Activated T-cell treated with anti-CD3 and anti-CD28 coated beads for 48 hours (primary cell): Measurements from ENCODE around the gene RNF220.
"Not testable (repeated sequence)": the region's sequence is repeated elsewhere in the genome, so short reads cannot be mapped to it uniquely, and the experiment has no call there.

ENCODE experiments used
- DNase-seq: peaks from one replicate; pipeline ENCODE4 v3.0.0-alpha.2; 2020; ENCODE audit warnings: low read depth

RNF220 gene

DNA sequence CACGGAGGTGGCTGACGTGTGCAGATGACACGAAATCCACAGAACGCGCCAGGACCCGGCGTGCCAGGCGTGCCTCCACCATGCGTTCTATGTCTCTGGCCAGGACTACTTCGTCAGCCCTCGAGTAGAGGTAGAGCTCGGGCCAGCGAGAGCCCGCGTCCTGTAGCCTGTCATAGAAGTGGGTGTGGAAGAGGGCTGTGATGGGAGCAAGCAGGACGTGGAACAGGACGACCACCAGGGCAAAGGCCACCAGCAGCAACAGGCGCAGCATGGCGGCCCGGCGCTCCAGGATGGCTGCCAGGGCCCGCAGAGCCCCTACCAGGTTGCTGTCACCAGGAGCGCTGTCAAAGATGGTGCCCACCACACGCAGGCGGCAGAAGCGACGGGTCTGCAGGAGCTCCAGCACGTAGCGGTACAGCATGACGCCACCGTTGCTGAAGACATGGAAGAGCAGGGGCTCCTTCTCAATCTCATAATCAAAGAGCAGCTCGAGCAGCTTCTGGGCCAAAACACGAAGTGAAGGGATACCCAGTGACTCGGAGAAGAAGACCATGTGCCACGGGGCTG, 249.6 kb downstream of the RNF220 start:
- no peak for DNase-seq

DNA sequence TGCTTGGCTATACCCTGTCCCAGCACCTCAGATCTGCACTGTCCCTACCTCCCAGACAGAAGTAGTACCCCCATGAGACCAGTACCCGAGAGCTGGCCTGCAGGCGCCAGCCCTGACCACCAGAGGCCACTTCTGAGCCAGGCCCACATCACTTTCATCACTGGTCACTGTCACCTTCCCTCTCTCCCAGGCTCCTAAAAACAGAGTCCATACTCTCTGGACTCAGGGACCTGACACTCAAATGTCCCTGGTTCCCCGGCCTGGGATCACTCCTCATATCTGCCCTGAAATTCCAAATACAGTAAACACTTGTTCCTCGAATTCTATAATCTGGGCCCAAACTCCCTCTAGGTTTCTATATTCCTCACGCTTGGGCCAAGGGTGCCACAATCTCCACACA, 250.6 kb downstream of the RNF220 start:
- DNase-seq, result no peak

DNA sequence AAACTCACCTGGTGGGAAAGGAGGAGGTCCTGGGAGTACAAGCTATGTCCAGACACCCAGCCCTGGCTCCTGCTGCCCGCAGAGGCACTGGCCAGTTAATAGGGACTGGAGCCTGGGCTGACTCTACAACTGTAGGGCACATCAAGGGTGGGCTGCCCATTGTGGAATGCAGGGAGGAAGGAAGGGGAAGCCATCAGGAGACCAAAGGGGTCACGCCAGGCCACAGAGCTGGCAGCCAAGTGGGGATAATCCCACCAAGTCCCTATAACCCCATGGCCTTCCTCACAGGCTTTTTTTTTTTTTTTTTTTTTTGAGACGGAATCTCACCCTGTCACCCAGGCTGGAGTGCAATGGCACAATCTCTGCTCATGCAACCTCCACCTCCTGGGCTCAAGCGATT, 254.5 kb downstream of the RNF220 start:
- DNase-seq, result no peak

DNA sequence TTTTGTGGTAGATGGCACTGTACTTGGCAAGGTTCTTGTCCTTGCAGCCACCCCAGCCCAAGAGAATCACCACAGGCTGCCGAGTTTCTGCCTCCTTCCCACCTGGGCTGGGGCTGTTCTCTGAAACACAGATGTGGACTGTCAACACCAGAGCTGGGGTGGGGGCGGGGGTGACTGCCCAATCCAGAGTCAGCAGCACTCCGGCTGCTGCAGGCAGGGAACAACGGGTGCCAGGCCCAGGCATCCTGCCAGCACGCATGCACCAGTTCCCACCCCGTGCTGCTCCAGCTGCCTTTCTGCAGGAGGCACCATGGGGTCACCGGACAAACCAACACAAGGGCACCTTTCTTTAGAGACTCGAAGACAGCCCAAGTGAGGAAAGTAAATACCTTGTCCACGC, 255.1 kb downstream of the RNF220 start:
- DNase-seq, result no peak

DNA sequence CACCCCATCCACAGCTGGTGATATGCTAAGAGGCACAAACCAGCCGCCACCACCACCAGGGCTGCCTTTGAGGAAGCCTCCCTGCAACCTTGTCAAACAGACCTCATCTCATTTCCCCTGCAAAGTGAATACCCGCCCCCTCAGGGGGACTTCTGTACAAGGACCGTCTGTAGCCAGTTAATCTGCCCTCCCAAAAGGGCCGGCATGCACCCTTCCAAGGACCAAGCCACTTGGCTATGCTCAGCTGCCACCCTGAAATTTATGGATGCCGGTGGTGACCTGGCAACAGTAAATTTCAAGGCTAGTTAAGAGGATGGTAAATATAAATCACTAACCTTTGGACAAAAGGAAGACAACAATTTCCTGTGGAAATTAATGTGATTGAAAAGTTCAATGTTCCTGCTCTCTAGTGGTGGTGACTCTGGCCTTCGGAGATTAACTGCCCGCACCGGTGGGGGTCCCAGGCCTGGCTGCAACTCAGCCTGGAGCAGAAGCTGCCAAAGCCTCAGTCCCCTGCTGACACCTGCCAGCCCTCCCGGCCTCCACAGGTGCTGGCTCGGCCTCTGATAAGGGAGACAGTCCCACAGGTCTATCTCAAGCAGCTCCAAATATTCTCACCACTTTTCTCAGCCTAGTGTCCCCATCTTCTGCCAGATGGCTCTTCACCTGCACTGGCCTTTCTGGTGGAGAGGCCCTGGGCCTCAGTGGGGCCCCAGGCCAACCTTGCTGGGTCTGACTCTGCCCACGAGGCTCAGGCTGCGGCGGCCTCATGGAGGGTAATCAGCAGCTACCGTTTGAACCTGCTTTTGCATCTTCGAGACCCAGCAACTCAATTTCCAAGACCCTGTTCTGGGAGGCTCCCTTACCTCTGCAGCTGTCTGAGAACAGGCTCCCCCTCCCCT, 257.0 kb downstream of the RNF220 start:
- no peak for DNase-seq

DNA sequence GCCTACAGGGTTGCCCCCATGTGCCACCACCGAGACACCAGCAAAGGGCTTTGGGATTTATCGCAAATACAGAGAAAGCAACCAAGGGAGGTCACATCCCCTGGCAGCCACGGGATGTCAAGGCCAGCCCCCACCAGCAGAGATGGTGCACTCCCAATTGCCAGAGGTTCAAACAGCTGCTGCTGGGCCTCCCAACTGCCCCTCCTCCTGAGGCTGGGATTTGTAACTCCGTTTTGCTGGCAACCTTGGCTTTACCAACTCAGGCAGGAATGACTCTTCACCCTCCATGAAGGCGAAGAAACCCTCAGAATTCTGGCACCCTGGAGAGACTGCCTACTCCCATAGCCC, 257.6 kb downstream of the RNF220 start:
- DNase-seq, result no peak

DNA sequence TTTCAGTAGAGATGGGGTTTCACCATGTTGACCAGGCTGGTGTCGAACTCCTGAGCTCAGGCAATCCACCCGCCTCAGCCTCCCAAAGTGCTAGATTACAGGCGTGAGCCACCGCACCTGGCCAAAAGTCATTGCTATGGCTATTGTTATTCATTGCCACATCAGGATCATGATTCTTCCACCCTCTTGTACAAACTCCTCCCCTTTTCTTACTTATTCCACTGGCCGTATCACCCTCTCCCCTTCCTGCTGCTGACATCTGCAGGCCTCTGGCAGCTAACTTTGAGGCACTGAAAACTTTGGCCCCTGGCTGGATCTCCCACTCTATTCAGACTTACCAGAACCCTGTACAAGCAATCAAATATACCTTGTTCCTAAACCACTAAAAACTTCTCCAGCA, 258.4 kb downstream of the RNF220 start:
- no peak for DNase-seq

DNA sequence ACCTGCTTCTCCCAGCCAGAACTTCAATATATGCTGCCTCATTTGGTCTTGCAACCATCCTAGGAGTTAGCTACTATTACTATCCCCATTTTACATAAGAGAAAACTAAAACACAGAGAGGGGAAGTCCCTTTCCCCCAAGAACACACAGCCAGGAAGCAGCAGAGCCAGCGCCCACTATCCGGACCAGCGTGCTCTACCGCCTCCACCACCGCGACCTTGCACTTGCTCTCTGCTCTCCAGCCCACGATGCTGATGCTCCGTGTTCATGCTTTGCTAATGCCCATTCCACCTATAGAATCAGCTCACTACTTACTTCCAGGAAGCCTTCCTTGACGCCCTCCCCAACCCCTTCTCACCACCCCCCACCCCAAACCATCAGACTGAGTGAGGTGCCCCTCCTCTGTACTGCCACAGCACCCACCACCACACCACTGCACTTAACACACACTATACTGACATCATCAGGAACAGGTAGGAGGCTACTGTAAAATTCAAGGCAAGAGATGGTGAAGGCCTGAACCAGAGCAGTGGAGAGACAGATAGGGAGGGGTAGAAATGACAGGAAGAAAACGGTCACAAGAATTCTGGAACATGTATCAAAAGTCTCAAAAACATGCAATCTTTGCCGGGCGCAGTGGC, 259.8 kb downstream of the RNF220 start:
- DNase-seq, result peak; percentile 24

DNA sequence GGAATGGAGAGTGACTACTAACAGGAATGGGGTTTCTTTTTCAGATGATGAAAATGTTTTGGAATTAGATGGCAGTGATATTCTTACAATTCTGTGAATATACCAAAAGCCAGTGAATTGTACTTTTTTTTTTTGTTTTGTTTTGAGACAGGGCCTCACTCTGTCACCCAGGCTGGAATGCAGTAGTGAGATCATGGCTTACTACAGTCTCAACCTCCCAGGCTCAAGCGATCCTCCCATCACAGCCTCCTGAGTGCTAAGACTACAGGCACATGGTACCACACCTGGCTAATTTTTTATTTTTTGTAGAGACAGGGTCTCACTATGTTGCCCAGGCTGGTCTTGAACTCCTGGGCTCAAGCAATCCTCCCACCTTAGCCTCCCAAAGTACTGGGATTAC, 261.7 kb downstream of the RNF220 start:
- not testable (repeated sequence) for DNase-seq

DNA sequence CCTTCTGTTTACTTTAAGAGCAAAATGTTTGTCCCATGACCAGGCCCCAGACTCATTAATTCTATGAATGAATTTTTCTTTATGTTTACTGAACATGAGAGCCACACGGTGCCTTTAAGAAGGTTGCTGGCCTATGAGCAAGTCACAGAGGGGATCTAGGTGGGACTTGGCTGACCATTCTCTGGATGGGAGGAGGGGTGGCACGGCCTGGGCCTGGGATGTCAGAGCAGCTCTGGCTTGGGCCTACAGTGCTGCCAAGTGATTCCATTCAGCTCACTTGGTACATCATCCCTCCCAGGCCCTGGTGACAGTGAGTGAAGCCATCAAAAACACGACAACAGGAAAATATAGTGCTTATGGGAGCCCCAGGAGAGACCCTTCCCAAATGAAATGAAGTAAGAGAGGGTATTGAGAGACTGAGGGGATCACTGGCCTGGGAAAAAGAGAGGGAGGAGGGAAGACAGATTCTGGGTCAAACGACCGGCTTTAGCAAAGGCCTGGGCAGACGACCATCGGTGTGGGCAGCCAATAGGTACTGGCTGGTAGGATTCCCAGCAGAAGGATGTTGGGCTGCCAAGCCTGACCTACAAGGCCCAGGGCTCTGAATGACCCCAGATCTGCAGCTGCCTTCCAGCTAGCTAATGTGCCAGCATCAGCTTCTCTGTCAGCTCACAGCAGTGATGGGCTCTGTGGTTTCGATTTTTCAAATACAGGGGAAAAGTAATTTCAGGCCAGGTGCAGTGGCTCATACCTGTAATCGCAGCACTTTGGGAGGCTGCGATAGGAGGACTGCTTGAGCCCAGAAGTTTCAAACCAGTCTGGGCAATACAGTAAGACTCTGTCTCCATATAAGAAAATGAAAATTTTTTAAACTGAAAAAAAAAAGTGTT, 265.9 kb downstream of the RNF220 start:
- DNase-seq, result no peak

DNA sequence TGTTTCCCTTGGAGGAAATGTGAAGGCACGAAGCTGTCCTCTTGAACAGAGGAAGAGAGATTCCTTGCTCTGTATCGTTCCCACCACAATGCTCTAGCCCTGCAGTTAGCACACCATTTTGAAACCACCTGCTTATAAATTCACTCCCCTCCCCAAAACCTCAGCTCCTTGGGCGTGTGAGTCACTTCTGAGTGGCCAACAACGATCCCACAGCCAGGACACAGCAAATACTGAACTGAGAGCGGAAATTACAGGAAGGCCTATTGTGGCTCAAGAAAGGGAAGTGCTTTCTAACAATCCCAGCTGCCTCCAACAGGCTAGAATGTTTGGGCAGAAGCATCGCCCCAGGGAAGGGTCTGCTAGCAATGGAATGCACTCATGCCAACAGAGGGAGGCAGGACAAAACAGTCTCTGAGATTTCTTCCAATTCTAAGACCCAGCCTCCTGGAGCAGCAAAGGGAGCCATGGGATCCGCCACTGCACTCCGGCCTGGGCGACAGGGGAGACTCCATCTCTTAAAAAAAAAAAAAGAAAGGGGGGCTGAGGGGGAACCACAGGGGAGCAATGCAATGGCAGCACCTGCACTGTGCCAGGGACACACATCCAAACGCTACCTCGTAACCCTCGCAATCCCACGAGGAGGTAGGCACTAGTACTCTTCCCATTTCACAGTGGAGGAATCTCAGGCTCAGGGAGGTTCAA, 267.4 kb downstream of the RNF220 start:
- DNase-seq, result no peak

DNA sequence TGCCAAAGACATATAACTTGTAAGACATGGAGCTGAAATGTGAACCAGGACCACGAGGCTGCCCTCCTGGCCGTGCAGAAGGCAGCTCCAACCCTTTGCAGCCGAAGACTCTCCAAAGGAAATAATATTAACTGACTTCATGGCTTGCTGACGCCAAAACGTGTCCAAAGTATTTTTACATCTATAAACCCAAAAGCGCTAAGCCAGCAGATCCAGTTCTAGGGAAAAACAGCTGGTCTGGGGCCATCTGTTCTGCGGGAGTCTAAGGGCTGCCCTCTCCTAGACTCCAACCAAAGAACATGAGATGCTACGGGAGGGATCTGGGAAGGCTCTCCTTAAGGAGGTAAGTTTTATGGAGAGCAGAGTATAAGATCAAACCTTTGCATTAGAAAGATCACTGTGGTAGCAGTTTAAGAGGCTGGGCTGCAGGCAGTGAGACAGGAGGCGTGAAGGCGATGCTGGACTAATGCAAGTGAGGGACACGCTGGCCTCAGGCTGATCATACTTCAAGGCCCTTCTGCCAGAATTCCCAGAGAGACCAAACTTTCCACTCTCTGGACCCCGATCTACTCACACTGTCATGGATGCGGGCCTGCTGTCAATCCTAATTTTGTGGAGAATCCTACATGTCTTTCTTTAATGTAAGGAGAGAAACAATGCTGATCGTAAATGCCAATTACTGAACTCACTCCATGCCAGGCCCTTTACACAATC, 268.1 kb downstream of the RNF220 start:
- DNase-seq, result no peak

DNA sequence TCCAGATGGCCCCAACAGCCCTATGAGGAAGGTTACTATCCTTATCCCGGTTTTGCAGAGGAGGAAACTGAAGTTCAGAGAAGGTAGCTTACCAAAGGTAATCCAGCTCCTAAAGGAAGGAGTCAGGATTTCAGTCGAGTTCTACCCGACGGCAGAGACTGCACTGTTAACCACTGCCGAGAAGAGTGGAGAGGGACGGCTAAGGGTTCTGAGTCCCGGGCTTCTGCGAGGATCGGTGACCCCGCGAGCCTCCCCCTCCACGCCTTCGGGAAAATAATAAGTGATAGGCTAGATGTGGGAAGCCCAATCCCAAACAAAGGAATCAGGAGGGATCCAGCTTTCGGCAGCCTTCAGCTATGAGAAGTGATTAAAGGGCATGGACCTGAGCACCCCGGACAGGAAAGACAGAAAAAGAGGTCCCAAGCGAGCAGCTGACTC, 268.6 kb downstream of the RNF220 start:
- DNase-seq, result no peak

DNA sequence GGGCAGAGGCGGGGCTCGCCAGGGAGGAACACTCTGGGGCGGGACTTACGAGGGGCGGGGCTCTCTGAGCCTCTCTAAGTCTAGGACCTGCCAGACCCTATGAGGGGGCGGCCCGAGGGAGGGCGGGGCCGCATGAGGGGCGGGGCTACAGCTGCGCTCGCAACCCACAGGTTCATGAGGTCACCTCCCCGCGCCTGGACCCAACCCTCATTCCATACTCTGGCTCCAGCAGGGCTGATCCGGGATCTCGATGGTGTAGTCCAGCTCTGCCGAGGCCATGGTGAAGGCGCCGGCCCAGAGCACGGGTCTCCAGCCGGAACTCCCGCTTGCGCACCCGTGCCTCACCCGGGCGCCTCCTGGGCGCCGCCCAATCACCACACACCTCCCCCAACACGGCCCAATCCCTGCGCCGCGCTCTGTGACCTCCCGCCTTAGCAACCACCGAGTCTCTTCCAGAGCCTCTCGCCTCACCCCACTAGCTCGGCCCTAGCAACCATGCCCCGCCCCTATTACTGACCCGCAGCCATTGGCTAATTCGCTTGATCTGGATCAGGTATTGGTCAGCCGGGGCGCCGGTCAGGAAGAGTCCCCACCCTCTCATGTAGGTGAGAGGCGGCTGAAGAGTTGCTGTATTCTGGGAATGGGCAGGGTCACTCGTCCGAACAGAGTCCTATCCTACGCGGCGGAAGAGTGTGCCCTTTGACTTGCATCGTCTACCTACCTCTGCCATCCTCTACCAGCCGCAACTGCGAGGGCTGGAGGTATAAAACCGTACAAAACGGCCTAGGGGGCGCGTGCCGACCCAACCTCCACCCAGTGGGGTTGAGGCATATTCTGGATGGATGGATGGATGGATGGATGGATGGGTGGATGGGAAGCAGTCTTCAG, 269.3 kb downstream of the RNF220 start, which contains the start of the genes ARMH1 and TMEM53:
Gene ARMH1 (plus strand): TSS at position 602 of the 888 bp plus-strand sequence. CDS start 14,984 bp downstream, outside the sequence.
Gene TMEM53 (minus strand): TSS at position 369 of the 888 bp plus-strand sequence. CDS start 90 bp downstream, at position 279.
- DNase-seq, result peak; percentile 94

DNA sequence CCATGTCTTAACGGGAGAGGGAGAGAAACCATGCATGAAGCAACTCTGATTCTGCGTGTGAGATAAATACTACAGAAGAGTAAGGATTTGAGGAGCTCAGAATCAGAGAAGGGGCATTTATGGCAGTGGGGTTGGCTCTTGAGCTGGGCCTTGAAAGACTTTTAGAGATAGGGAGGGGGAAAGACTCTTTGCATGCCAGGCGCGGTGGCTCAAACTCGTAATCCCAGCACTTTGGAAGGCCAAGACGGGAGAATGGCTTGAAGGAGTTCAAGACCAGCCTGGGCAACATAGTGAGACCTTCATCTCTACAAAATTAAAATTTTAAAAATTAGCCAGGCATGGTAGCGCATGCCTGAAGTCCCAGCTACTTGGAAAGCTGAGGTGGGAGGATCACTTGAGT, 270.1 kb downstream of the RNF220 start:
- no peak for DNase-seq

DNA sequence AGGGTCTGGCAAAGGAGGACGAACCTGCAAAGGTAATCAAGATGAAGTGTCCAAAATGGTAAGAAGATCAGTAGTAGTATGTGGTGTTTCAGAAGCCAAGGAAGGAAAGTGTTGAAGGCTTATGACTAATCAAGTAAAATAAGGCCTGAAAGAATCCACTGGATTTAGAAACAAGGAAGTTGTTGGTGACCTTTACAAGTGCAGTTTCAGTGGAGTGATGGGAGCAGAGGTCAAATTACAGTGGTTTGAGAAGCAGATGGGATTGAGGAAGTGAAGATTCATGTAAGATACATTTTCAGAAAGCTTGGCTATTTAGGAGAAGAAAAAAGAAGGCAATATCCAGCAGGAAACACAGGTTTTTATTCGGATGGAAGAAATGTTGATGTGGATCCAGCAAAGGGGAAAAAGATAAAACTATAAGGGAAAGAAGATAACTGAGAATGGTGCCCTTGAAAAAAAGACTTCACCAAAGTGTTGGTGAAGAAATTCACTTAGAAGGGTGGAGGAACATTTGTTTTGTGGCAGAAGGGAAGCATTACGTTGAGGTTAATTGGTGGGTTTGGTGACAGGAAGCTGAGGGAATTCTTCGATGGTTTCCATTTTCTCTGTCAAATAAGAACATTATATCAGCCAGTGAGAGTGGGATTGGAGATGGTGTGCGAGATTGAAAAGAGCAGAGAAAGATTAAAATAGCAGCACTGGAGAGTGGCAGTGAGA, 271.6 kb downstream of the RNF220 start:
- no peak for DNase-seq

DNA sequence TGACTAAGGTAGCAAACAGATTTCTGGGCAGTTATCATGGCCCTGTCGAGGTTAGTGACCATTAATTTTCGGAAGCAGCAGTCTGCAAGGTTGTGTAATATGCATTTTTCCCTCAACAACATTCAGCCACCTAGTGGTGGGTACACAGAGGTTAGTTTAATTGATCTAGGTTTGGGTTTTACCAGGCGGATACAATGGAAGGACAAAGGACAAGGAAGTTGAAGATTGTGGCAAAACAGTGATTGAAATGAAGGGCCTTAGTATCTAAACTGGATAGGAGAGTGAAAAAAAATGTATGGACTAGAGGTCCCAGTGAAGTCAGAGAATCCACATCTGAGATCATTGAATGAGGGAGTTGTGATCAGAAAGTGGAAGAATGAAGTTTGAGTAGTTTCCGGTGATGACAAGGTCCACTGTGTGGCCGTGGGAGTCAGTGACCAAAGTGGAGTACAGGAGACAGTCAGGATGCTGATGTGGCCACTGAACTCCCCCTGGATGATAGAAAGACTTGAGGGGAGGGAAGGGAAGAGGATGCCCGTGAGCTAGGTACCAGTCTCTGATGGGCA, 272.2 kb downstream of the RNF220 start:
- no peak for DNase-seq

DNA sequence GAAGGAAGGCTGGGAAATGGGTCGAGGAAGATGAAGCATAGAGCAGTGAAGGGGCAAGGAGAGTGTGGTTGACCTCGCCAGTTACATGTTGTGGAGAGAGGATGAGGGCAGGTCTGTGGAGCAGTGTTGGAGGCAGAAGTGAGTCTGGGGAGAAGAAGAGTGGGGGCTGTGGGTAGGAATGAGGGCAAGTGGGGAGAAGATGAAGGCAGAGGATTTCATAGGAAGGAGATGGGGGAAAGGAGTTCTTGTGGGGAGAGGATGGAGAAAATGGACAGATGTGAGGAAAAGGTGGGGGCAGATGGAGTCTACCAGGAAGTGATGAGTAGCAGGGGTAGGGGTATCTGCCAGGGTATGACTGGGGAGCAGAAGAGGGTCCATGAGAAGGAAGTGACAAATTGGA, 273.1 kb downstream of the RNF220 start:
- no peak for DNase-seq

DNA sequence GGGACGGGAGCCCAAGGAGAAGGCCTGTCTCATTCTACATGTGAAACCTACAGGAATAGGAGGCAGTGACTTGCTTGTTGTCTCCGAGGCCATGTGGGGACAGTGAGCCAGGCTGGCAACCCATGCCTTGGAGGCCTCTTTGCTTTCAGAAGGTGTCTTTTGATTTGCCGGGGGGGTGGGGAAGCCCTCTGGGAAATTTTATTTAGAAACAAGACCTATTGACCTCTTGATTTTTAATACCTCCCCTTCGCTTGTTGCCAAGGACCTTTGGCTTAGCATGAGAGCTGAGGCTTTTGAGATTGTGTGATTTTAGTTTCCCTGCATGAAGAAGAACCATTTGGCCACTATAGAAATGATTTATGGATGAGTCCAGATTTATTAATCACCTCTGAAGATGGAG, 273.6 kb downstream of the RNF220 start:
- DNase-seq, result no peak
